K562 (cell line): ENCODE results near the gene RNASEH2A. TPM values are rescaled to one million over a fixed set of nuclear protein-coding genes. Genes with fewer than 3 reads are reported as not detected.
A peak's percentile ranks its signal among the peaks of the same experiment; 100 is the strongest.

Experiments
- BCL6 ChIP-seq: fragments of 250-450 bp; sonication (Bioruptor Pico); IDR thresholded peaks from 2 replicates; pipeline ENCODE4 v1.4.0; 2020
- CBFA2T2 ChIP-seq: fragments of 450-650 bp; conservative IDR thresholded peaks from 2 replicates; pipeline ENCODE4 v1.6.1; 2017; ENCODE audit warnings: mild to moderate bottlenecking
- CBX8 ChIP-seq: fragments of 200-600 bp; sonication (generic); IDR thresholded peaks from 2 replicates; pipeline ENCODE4 v1.6.1; 2012; ENCODE audit warnings: borderline replicate concordance, mixed run types, low read depth, mild to moderate bottlenecking, moderate library complexity, mixed read lengths, low read length, control low read depth, inconsistent platforms; ENCODE audit not compliant: poor library complexity, severe bottlenecking; ENCODE audit errors: extremely low read depth
- ELK3 ChIP-seq: fragments of 450-650 bp; formaldehyde crosslinking; IDR thresholded peaks from 2 replicates; pipeline ENCODE4 v1.4.0; 2020; ENCODE audit warnings: mild to moderate bottlenecking
- ETS2 ChIP-seq: IDR thresholded peaks from 2 replicates; pipeline ENCODE4 v1.6.1; 2016; ENCODE audit warnings: borderline replicate concordance, missing genetic modification characterization, mild to moderate bottlenecking, moderate library complexity, missing compliant biosample characterization; ENCODE audit not compliant: poor library complexity, severe bottlenecking
- FOXA3 ChIP-seq, 2 experiments: fragments of 450-650 bp in 1 of 2; sonication (generic) in 1 of 2; formaldehyde crosslinking; IDR thresholded peaks in 1 of 2; conservative IDR thresholded peaks in 1 of 2; 2 replicates each; pipeline versions ENCODE4 v1.4.0 to v1.8.0; 2020 to 2022; ENCODE audit warnings: mild to moderate bottlenecking in 2 of 2, missing genetic modification reagents in 1 of 2
- FOXJ2 ChIP-seq: fragments of 200-800 bp; sonication (Bioruptor generic); IDR thresholded peaks from 2 replicates; pipeline ENCODE4 v1.6.1; 2016; ENCODE audit warnings: missing genetic modification characterization, missing compliant biosample characterization
- NFYB ChIP-seq: IDR thresholded peaks from 2 replicates; pipeline ENCODE4 v1.6.1; 2011; ENCODE audit warnings: mild to moderate bottlenecking, moderate library complexity; ENCODE audit not compliant: insufficient read length; ENCODE audit errors: extremely low read depth
- PML ChIP-seq: IDR thresholded peaks from 2 replicates; pipeline ENCODE4 v1.6.1; 2012; ENCODE audit warnings: low read length, inconsistent platforms
- SFPQ ChIP-seq: fragments of 200-400 bp; formaldehyde crosslinking; IDR thresholded peaks from 2 replicates; pipeline ENCODE4 v1.6.1; 2017; ENCODE audit warnings: mild to moderate bottlenecking, low read depth, low read length, moderate library complexity
- ZFP30 ChIP-seq: fragments of 250-450 bp; sonication (Bioruptor Pico); IDR thresholded peaks from 2 replicates; pipeline ENCODE4 v1.8.0; 2022; ENCODE audit warnings: moderate library complexity, mild to moderate bottlenecking, inconsistent platforms, borderline replicate concordance
- ZFP91 ChIP-seq: sonication (generic); formaldehyde crosslinking; IDR thresholded peaks from 2 replicates; pipeline ENCODE4 v1.8.0; 2022; ENCODE audit warnings: mild to moderate bottlenecking, missing genetic modification reagents
- ZNF124 ChIP-seq: sonication (generic); formaldehyde crosslinking; IDR thresholded peaks from 2 replicates; pipeline ENCODE4 v1.8.1; 2022; ENCODE audit warnings: missing genetic modification reagents
- ZNF143 ChIP-seq: sonication (generic); formaldehyde crosslinking; IDR thresholded peaks from 2 replicates; pipeline ENCODE4 v1.9.0; 2022; ENCODE audit warnings: mild to moderate bottlenecking, missing genetic modification reagents
- polyA plus RNA-seq, 8 experiments: library from polyadenylated mRNA; depleted of rRNA in 4 of 8; stranded (reverse) in 5 of 8; unstranded in 3 of 8; fragments of >200 nt; fragmentation: Nextera tagmentation in 2 of 8; fragmentation: Illumina TruSeq in 1 of 8; extraction: Ambion mirVana in 2 of 8; extraction: Trizol in 1 of 8; gene quantifications; 2 replicates each; pipeline versions ENCODE4 v1.2.1 to v1.2.3, GENCODE V29; 2011 to 2014; ENCODE audit warnings: inconsistent platforms in 1 of 8, missing spikeins in 1 of 8
- total RNA-seq, 7 experiments: library from RNA; depleted of rRNA in 6 of 7; stranded (reverse); fragments of >200 nt in 6 of 7; fragmentation: Illumina TruSeq in 2 of 7; extraction: Trizol in 2 of 7; gene quantifications; 2 replicates each; pipeline versions ENCODE4 v1.2.1 to v1.2.3, GENCODE V29; 2011 to 2021; ENCODE audit warnings: low replicate concordance in 1 of 7
- TF ChIP-seq, protein P1 (sequence below), 2 experiments: fragments of 450-650 bp in 1 of 2; IDR thresholded peaks; 2 replicates each; pipeline ENCODE4 v1.6.1; 2011 to 2017; ENCODE audit warnings: low read depth in 2 of 2, antibody characterized with exemption in 1 of 2, borderline replicate concordance in 1 of 2, low read length in 1 of 2, mild to moderate bottlenecking in 1 of 2, mixed read lengths in 1 of 2; ENCODE audit not compliant: control insufficient read depth in 1 of 2
- TF ChIP-seq, protein P2 (sequence below): fragments of 250-450 bp; sonication (Bioruptor Pico); IDR thresholded peaks from 2 replicates; pipeline ENCODE4 v1.5.0; 2020; ENCODE audit warnings: mild to moderate bottlenecking

The RNASEH2A gene
- total and polyA plus RNA-seq, 9 of the 15 experiments (the other 6 are each of a cell fraction or from before 2014, with no cell fraction given) = 22.3 to 78.0 (median 61.7) TPM

DNA sequence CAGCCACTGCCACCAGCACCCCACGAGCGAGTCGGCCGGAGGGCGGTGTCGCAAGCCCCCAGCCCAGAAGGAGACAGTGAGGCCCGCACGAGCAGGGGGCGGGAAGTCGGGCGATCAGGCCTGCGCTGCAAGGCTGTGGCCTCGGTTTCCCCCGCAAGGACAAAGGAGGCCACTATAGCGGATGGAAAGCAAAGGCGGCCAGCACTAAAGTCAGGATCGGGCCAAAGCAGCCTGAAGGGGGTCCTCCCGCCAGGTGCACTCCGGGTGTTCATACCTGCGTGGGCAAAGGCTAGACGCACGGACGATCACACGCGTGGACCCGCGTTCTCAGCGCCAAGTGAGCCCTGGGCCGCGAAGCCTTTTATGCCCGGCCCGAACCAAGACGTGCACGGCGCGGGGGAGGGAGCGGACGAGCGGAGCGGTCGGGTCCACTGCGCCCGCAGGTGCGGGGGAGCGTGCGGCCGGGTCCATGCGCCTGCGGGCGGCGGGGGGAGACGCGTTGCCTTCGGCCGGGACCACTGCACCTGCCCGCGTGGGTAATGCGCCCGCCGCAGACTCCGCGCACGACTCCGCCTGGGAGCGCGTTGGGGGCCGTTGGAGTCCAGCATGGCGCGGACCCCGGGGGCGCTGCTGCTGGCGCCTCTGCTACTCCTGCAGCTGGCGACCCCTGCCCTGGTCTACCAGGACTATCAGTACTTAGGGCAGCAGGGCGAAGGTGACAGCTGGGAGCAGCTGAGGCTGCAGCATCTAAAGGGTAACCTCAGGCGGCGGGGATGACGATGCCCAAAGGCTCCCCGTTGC lies 4.7 kb upstream of the RNASEH2A start, which contains the start of the genes PRDX2 and THSD8 (continued):
- TF ChIP-seq ZFP91 (CRISPR knock-in tag) = no peak
- no peak; the same call in 1 of the 2 replicates for TF ChIP-seq ZNF124
- TF ChIP-seq, protein P1, sequence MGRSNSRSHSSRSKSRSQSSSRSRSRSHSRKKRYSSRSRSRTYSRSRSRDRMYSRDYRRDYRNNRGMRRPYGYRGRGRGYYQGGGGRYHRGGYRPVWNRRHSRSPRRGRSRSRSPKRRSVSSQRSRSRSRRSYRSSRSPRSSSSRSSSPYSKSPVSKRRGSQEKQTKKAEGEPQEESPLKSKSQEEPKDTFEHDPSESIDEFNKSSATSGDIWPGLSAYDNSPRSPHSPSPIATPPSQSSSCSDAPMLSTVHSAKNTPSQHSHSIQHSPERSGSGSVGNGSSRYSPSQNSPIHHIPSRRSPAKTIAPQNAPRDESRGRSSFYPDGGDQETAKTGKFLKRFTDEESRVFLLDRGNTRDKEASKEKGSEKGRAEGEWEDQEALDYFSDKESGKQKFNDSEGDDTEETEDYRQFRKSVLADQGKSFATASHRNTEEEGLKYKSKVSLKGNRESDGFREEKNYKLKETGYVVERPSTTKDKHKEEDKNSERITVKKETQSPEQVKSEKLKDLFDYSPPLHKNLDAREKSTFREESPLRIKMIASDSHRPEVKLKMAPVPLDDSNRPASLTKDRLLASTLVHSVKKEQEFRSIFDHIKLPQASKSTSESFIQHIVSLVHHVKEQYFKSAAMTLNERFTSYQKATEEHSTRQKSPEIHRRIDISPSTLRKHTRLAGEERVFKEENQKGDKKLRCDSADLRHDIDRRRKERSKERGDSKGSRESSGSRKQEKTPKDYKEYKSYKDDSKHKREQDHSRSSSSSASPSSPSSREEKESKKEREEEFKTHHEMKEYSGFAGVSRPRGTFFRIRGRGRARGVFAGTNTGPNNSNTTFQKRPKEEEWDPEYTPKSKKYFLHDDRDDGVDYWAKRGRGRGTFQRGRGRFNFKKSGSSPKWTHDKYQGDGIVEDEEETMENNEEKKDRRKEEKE (IDR thresholded peaks at IDR 0.05; ENCODE audit: borderline replicate concordance in 1 of 2, control insufficient read depth in 1 of 2, low read depth in 2 of 2, low read length in 1 of 2) = peak; percentile 50 to 89; a peak in 2 of 4 replicates
- peak; percentile 67 for TF ChIP-seq PML
- no peak for TF ChIP-seq CBFA2T2
- no peak for TF ChIP-seq SFPQ
- no peak for TF ChIP-seq NFYB
- TF ChIP-seq, protein P2, sequence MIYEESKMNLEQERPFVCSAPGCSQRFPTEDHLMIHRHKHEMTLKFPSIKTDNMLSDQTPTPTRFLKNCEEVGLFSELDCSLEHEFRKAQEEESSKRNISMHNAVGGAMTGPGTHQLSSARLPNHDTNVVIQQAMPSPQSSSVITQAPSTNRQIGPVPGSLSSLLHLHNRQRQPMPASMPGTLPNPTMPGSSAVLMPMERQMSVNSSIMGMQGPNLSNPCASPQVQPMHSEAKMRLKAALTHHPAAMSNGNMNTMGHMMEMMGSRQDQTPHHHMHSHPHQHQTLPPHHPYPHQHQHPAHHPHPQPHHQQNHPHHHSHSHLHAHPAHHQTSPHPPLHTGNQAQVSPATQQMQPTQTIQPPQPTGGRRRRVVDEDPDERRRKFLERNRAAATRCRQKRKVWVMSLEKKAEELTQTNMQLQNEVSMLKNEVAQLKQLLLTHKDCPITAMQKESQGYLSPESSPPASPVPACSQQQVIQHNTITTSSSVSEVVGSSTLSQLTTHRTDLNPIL (CRISPR knock-in tag) = no peak
- TF ChIP-seq FOXA3 (CRISPR knock-in tag; conservative IDR thresholded peaks at IDR 0.05 in 1 of 2, IDR thresholded peaks at IDR 0.05 in 1 of 2) = no peak
- no peak for TF ChIP-seq ZFP30
- TF ChIP-seq ELK3 (CRISPR knock-in tag) = no peak
- 0 out of 2 replicates have a peak, but pooled peaks have one; percentile 43 for TF ChIP-seq ZNF143 (CRISPR knock-in tag)
- TF ChIP-seq BCL6 = no peak
- TF ChIP-seq CBX8 = no peak
- TF ChIP-seq FOXJ2 (tag) = no peak
- no peak for TF ChIP-seq ETS2 (tag)
